Urinary bladder (tissue), 4 donors: ENCODE data around the gene NCOA1. TPM values are rescaled to one million over a fixed set of nuclear protein-coding genes. Genes with fewer than 3 reads are reported as not detected.
"Not testable (repeated sequence)": the region's sequence is repeated elsewhere in the genome, so short reads cannot be mapped to it uniquely, and the experiment has no call there.

Source experiments
- DNase-seq: peaks from one replicate; pipeline ENCODE4 v3.0.0-alpha.2; 2015; ENCODE audit errors: extremely low spot score
- H3K27ac ChIP-seq: one replicate; pipeline ENCODE4 v1.5.1; 2013; ENCODE audit warnings: low read depth, mild to moderate bottlenecking, moderate library complexity
- H3K36me3 ChIP-seq: one replicate; pipeline ENCODE4 v1.6.1; 2013; ENCODE audit warnings: mild to moderate bottlenecking, moderate library complexity; ENCODE audit not compliant: insufficient read depth
- H3K4me1 ChIP-seq: one replicate; pipeline ENCODE4 v1.6.1; 2013; ENCODE audit warnings: mild to moderate bottlenecking, moderate library complexity; ENCODE audit not compliant: insufficient read depth
- H3K4me3 ChIP-seq: one replicate; pipeline ENCODE4 v1.5.1; 2013; ENCODE audit warnings: low read depth, low read length
- WGBS: extraction: QIAGEN DNeasy Blood & Tissue Kit; methylation state at CpG from one replicate; pipeline ENCODE4 v1.1.7; 2013; 5-methylcytosine and 5-hydroxymethylcytosine counted together
- polyA plus RNA-seq: library from polyadenylated mRNA; stranded (reverse); fragments of 200-250 nt; gene quantifications from one replicate; pipeline ENCODE4 v1.2.3, GENCODE V29; 2013
- total RNA-seq: library from RNA; depleted of rRNA; stranded (reverse); fragments of >200 nt; gene quantifications from one replicate; pipeline ENCODE4 v1.2.3, GENCODE V29; 2014
- donor health status: healthy with polysubstance abuse.
- donor health status: healthy.

The NCOA1 gene
- total and polyA plus RNA-seq, 2 donors, result 24.4 to 107 TPM

- DNase-seq, result no peak
- Histone ChIP-seq H3K4me1 (peaks cover 1% of the 10 kb centered on the region), H3K36me3 (no peaks in the 10 kb centered on the region), H3K4me3 (no peak overlapping the region), H3K27ac (no peak overlapping the region)
- 96% methylated on average over 2 of the region's 2 CpGs for WGBS
Measured at GRCh38 chr2:24543252-24543651, 52.2 kb downstream of the NCOA1 start.

DNA sequence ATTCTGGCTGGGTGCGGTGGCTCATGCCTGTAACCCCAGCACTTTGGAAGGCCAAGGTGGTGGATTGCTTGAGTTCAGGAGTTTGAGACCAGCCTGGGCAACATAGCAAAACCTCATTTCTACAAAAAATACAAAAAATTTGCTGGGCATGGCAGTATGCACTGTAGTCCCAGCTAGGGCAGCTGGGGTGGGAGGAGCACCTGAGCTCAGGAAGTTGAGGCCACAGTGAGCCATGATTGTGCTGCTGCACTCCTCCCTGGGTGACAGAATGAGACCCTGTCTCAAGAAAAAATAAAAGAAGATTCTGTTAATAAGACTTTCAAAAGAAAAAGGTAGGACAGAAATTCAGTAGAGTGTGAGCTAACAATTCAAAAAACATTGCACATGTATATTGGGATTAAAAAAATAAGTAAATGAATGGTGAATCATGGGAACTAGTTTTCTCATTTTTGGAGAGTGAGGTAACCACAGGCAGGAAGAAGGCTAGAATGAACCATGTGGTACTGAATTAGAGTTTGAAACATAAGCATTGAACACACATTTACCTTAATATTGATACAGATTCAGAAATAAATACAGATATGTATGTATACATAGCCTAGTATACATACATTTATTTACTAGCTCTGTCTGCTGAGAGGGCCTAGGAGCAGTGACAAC lies 53.5 kb downstream of the NCOA1 start:
- H3K36me3 ChIP-seq, result no peaks in the 10 kb centered on the region
- H3K4me1 ChIP-seq, result peaks cover 1% of the 10 kb centered on the region
- no peak for DNase-seq
- no peak overlapping the region for H3K4me3 ChIP-seq
- WGBS, result 96% methylated on average over 1 of the region's 1 CpG
- no peak overlapping the region for H3K27ac ChIP-seq

- WGBS, result 71% methylated on average over 1 of the region's 1 CpG
Measured at GRCh38 chr2:24546669-24547068, 55.6 kb downstream of the NCOA1 start.

DNA sequence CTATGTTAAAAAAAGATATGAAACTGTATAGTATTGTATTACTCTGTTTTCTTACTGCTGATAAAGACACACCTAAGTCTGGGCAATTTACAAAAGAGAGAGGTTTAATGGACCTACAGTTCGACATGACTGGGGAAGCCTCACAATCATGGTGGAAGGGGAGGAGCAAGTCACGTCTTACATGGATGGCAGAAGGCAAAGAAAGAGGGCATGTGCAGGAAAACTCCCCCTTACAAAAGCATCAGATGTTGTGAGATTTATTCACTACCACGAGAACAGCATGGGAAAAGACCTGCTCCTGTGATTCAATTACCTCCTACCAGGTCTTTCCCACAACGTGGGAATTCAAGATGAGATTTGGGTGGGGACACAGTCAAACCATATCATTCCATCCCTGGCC lies 57.0 kb downstream of the NCOA1 start:
- DNase-seq, result no peak
- Histone ChIP-seq H3K4me3 (no peak overlapping the region), H3K27ac (no peak overlapping the region), H3K4me1 (peaks cover 1% of the 10 kb centered on the region), H3K36me3 (no peaks in the 10 kb centered on the region)
- WGBS, result 96% methylated on average over 4 of the region's 4 CpGs

More at GRCh38 chr2:24546669-24547068, 55.6 kb downstream of the NCOA1 start:
- H3K27ac ChIP-seq, result no peak overlapping the region
- DNase-seq, result no peak
- H3K4me1 ChIP-seq, result peaks cover 1% of the 10 kb centered on the region
- H3K36me3 ChIP-seq, result no peaks in the 10 kb centered on the region
- H3K4me3 ChIP-seq, result no peak overlapping the region

- H3K4me1 ChIP-seq, H3K36me3 ChIP-seq, H3K27ac ChIP-seq, H3K4me3 ChIP-seq, DNase-seq: not testable (repeated sequence)
- 48% methylated on average over 2 of the region's 2 CpGs for WGBS
Measured at GRCh38 chr2:24550301-24550700, 59.2 kb downstream of the NCOA1 start.

DNA sequence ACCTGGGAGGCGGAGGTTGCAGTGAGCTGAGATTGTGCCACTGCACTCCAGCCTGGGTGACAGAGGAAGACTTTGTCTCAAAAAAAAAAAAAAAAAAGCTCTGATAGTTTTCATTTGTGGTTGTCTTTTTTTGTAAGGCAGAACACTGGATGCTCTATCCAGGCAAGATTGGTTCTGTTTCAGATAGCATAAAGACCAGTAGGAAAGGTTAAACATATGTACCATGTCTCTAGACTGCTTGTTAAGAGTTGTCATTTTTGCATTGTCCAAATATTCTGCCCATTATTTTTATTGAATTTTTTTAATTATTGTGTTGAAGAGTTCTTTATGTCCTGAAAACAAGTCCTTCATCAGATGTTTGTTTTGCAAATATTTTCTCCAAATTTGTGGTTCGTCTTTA lies 60.0 kb downstream of the NCOA1 start:
- no peaks in the 10 kb centered on the region for H3K4me1 ChIP-seq
- DNase-seq, result no peak
- no peak overlapping the region for H3K4me3 ChIP-seq
- no peak overlapping the region for H3K27ac ChIP-seq
- H3K36me3 ChIP-seq, result no peaks in the 10 kb centered on the region
- WGBS, result 96% methylated on average over 2 of the region's 2 CpGs

GRCh38 chr2:24552836-24553235 lies 61.8 kb downstream of the NCOA1 start:
- DNase-seq, result no peak
- no peaks in the 10 kb centered on the region for H3K4me1 ChIP-seq
- 75% methylated on average over 5 of the region's 5 CpGs for WGBS

GRCh38 chr2:24558781-24559472 lies 67.9 kb downstream of the NCOA1 start:
- DNase-seq, result no peak
- Histone ChIP-seq H3K27ac (no peak overlapping the region), H3K36me3 (no peaks in the 10 kb centered on the region), H3K4me3 (no peak overlapping the region), H3K4me1 (no peaks in the 10 kb centered on the region)
- WGBS, result 91% methylated on average over 7 of the region's 7 CpGs

More at GRCh38 chr2:24552836-24553235, 61.8 kb downstream of the NCOA1 start:
- Histone ChIP-seq H3K27ac (no peak overlapping the region), H3K36me3 (no peaks in the 10 kb centered on the region), H3K4me3 (no peak overlapping the region)

DNA sequence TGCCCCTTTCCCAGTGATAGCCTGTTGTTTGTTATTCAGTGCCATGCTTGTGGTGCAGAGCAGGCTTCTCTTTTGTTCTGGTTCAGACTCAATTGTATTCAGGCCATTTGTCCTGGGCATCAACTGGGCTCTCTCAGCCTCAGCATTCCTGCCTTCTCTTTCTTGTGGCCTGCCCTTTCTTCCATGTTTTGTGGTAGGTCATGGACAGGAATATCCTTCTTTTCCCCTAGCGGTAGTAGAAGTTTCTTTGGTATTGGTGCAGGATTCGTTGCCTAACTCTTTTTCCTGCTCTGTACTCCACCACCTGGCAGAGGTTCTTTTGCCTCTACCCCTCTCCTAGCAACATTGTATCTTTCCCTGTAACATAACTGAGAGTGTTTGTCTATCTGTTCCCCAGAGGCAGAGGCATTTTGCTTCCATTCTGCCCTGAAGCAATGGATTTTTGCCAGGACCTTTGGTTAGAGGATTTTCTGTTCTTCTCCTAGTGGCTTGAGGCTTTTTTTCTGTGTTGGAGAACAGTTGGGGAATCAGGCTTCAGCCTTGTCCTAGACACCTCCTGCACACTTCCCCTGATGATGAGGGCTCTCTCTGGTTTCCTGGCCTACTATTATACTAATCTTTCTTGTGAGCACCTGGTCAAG lies 68.5 kb downstream of the NCOA1 start:
- DNase-seq, result no peak
- 73% methylated on average over 2 of the region's 2 CpGs for WGBS
- H3K36me3 ChIP-seq, result no peaks in the 10 kb centered on the region
- no peaks in the 10 kb centered on the region for H3K4me1 ChIP-seq
- no peak overlapping the region for H3K27ac ChIP-seq
- H3K4me3 ChIP-seq, result no peak overlapping the region

- no peak for DNase-seq
- H3K4me1 ChIP-seq, result peaks cover 1% of the 10 kb centered on the region
- H3K36me3 ChIP-seq, result no peaks in the 10 kb centered on the region
- WGBS, result 98% methylated on average over 8 of the region's 8 CpGs
- no peak overlapping the region for H3K27ac ChIP-seq
- H3K4me3 ChIP-seq, result no peak overlapping the region
Measured at GRCh38 chr2:24565537-24565936, 74.5 kb downstream of the NCOA1 start.

- H3K27ac ChIP-seq, result no peak overlapping the region
- no peak overlapping the region for H3K4me3 ChIP-seq
- over 99% methylated on average over 3 of the region's 3 CpGs for WGBS
- H3K36me3 ChIP-seq, result no peaks in the 10 kb centered on the region
- no peak for DNase-seq
- H3K4me1 ChIP-seq, result peaks cover 1% of the 10 kb centered on the region
Measured at GRCh38 chr2:24566209-24566608, 75.2 kb downstream of the NCOA1 start.

DNA sequence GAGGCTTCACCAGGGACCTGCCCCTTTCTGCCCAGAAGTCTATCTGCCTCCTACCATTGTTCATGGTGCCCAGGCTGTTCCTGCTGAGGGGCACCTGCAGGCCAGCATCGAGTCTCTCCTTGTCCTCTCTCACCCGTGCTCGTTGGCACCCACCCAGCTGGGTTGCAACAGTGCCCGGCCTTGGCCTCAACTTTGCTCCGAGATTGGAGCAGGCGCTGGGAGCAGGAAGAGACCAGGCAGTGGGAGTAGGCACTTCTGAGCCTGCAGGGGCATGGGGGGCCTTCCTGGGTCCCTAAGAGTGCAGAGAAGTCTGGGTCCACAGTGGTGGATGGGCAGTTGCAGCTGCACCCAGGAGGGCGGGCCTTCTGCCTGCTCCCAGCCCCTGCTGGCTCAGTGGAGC lies 75.6 kb downstream of the NCOA1 start:
- H3K36me3 ChIP-seq, result no peaks in the 10 kb centered on the region
- 98% methylated on average over 7 of the region's 7 CpGs for WGBS
- peaks cover 1% of the 10 kb centered on the region for H3K4me1 ChIP-seq
- no peak overlapping the region for H3K4me3 ChIP-seq
- no peak for DNase-seq
- H3K27ac ChIP-seq, result no peak overlapping the region

DNA sequence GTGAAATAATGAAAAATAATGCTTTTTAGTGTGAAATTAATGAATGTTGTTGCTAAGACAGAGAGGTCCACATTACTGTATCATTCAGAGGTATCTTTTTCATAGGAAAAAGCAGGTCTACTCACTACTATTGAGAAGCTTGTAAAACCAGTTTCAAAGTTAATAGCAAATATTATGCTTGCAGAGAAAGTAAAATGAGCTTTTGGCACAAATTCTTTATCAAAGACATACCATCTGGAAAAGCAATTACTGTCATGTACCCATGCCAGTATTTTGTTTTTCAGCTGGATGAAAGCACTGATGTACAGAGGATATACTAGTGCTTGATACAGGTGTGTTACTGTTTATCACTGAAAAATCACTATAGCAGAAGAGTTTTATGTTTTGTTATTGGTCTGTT lies 77.5 kb downstream of the NCOA1 start:
- Histone ChIP-seq H3K4me3 (no peak overlapping the region), H3K27ac (no peak overlapping the region), H3K36me3 (no peaks in the 10 kb centered on the region), H3K4me1 (peaks cover 1% of the 10 kb centered on the region)
- DNase-seq, result no peak

GRCh38 chr2:24569565-24569964 lies 78.5 kb downstream of the NCOA1 start:
- WGBS, result 95% methylated on average over 10 of the region's 10 CpGs
- H3K4me1 ChIP-seq, H3K27ac ChIP-seq, H3K4me3 ChIP-seq, H3K36me3 ChIP-seq, DNase-seq: not testable (repeated sequence)
